Left ventricle myocardium superior (tissue), 1 donor: ENCODE data around the gene OSTF1. TPM values are rescaled to one million over a fixed set of nuclear protein-coding genes. Genes with fewer than 3 reads are reported as not detected.

Experiments
- ATAC-seq: fragments of 200-7000 bp; cut with Tn5 transposase; one replicate; pipeline ENCODE4 v1.9.1; 2020; ENCODE audit warnings: mild to moderate bottlenecking, moderate library complexity
- DNase-seq: peaks from one replicate; pipeline ENCODE4 v3.0.0-alpha.2; 2020
- intact Hi-C: fragments of 100-400 bp; cut with micrococcal nuclease; formaldehyde crosslinking; loops from one replicate; pipeline ENCODE4 v1.11.0; 2022
- total RNA-seq: library from RNA; stranded (reverse); fragmentation: NEBNext Ultra II Directional; extraction: Animal tissue kit (Norgen Biotek cat#: 25700); gene quantifications from one replicate; pipeline ENCODE4 v1.2.1, GENCODE V29; 2021
- donor health status: DM: no; HTN: yes; CAD: no; lungs with severe emphysema.

Gene OSTF1
- total RNA-seq, 1 donor from 2014 or later, result 21.6 TPM

GRCh38 chr9:75190762-75191161, 102.4 kb downstream of the OSTF1 start:
- no peak for ATAC-seq
- intact Hi-C loops, result no loop called here

More at GRCh38 chr9:75190762-75191161, 102.4 kb downstream of the OSTF1 start:
- no peak for DNase-seq

Other genes with a start within 250 kb of the OSTF1 start
- 0.32 TPM for gene TRPM6, start 200.6 kb upstream of the OSTF1 start, total RNA-seq
- 2.3 TPM for gene C9orf40, start 135.6 kb upstream of the OSTF1 start, total RNA-seq
- gene CARNMT1, start 60.2 kb upstream of the OSTF1 start, total RNA-seq, result 16.4 TPM
- 18.2 TPM for gene NMRK1, start 359 bp upstream of the OSTF1 start, total RNA-seq